ENCODE results near the gene HOOK2.

HOOK2 gene

DNA sequence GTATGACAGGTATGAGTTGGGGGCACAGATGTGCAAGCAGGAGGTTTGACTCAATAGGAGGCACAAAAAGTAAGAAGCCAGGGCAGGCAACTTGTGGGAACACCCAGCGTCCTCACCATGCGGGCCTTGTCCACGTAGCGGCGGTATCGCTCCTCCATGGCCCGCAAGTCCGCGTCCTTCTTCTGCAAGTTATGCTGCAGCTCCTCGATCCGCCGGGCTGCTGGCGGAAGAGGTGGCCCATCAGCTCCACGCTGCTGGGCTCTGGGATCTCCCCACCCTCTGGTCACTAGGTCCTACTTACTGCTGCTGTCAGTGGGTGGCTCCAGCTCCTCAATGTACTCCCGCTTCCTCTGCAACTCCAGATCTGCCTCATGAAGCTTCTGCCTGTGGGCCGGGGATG lies 10.7 kb downstream of the HOOK2 start:
- in situ Hi-C loops (cut with HindIII; ENCODE audit: low pct_ligation_motif_present, low pct_unique_long_range_greater_than_20kb, low sequenced_read_pairs), result no loop called here
- DNase-seq, result no peak

- in situ Hi-C loops (cut with HindIII; ENCODE audit: low pct_ligation_motif_present, low pct_unique_long_range_greater_than_20kb, low sequenced_read_pairs), result no loop called here
- no peak for DNase-seq
These were observed 12.3 kb downstream of the HOOK2 start for GRCh38 chr19:12763100-12763499.

- DNase-seq, result no peak
- in situ Hi-C loops (cut with HindIII; ENCODE audit: low pct_ligation_motif_present, low pct_unique_long_range_greater_than_20kb, low sequenced_read_pairs), result no loop called here
These were observed 15.7 kb downstream of the HOOK2 start for GRCh38 chr19:12759686-12760085.

DNA sequence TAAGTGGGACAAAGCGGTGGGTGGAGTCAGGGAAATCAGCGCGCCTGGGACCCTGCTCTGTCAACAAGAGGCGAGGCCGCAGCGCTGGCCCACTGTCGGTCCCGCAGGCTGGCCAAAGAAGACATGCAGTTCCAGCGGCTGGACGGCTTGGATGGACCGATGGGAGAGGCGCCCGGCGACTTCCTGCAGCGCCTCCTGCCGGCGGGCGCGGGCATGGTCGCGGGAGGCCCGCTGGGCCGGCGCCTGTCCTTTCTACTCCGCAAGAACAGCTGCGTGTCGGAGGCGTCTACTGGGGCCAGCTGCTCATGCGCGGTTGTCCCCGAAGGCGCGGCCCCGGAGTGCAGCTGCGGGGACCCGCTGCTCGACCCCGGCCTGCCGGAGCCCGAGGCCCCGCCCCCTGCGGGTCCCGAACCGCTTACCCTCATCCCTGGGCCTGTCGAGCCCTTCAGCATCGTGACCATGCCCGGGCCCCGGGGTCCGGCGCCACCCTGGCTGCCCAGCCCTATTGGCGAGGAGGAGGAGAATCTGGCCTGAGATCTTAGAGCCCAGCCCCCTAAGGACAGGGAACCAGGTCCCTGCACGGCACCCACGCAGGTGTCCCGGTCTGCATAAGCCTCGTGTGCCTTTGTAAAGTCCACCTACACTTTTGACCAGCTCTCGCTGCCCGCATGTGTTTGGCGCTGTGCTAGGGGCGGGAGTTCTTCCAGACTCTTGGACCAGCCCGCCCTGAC lies 17.6 kb downstream of the HOOK2 start:
- in situ Hi-C loops (cut with HindIII; ENCODE audit: low pct_ligation_motif_present, low pct_unique_long_range_greater_than_20kb, low sequenced_read_pairs), result no loop called here
- peak; percentile 66 for DNase-seq

DNA sequence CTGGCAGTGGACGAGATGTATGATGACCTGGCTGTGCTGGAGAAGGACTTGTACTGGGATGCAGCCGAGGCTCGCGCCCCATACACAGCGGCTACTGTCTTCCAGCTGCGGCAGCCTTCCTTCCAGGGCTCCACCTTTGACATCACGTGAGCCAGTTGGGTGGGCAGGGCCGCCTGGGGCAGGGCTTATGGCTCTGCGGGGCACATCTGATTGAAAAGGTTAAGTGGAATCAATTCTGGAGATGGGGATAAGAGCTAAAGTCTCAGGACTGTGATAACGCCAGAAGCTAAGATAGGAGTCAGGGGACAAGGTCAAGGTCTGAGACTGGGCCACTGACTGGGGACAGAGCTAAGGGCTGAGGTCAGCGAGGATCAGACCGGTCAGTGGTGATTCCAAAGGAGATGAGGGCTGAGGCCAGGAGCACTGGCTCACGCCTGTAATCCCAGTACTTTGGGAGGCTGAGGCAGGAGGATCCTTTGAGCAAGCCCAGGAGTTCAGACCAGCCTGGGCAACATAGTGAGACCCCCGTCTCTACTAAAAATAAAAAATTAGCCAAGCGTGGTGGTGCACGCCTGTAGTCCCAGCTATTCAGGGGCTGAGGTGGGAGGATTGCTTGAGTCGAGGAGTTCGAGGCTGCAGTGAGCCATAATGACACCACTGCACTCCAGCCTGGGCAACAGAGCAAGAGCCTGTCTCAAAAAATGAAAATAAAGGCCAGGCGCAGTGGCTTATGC lies 19.0 kb downstream of the HOOK2 start:
- DNase-seq, result no peak
- in situ Hi-C loops (cut with HindIII; ENCODE audit: low pct_ligation_motif_present, low pct_unique_long_range_greater_than_20kb, low sequenced_read_pairs), result no loop called here

GRCh38 chr19:12754465-12755196 lies 20.7 kb downstream of the HOOK2 start:
- in situ Hi-C loops (cut with HindIII; ENCODE audit: low pct_ligation_motif_present, low pct_unique_long_range_greater_than_20kb, low sequenced_read_pairs), result no loop called here

DNA sequence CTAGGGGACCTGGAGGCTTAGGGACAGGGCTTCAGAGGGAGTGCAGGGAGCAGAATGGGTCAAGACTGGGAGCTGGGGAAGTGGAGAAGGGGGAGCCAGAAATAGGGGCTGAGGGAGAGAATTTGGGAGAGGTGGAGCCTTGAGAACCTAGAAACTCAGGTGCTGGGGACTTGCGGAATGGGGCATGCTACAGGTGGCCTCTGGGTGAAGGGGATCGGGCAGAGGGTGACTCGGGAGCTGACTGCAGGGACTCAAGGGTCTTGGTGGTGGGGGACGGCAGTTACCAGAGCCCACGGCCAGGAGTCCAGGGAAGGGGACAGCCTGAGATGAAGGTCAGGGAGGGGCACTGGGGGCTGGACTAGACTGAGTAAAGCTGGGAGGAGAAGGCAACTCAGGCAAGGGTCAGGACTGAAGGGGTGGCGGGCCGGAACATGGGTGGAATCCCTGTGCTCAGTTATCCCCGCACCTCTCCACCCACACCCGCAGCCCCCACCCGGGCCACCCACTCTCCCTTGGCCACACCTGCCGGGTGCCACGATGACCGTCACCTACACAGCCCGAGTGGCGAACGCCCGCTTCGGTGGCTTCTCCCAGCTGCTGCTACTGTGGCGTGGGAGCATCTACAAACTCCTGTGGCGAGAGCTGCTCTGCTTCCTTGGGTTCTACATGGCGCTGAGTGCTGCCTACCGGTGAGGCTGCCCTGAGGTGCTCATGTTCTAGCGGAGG lies 23.1 kb downstream of the HOOK2 start:
- DNase-seq, result no peak
- in situ Hi-C loops (cut with HindIII; ENCODE audit: low pct_ligation_motif_present, low pct_unique_long_range_greater_than_20kb, low sequenced_read_pairs), result no loop called here

More at GRCh38 chr19:12754465-12755196, 20.7 kb downstream of the HOOK2 start:
- no peak for DNase-seq

DNA sequence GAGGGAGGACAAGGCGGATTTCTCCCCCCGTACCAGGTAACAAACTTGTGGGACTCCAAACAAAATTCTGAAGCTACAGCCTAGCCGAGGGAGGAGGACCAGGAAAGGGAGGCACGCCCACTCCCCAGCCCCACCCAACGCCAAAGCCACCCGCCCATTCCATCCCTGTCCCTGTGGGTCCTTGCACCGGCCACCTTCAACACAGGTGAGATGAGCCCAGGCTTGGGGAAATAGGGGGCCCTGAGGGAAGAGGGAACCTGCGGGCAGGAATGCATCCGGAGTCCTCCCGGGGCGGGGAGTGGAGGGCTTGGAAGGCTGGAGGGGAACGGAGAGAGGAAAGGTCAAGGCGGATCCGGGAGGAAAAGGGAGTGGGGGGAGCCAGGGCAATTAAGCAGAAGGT lies 23.7 kb downstream of the HOOK2 start, which contains the start of gene BEST2:
Gene BEST2, plus strand, starts transcription at position 157 of the 400 bp plus-strand sequence. CDS start 802 bp downstream, outside the sequence.
- DNase-seq, result no peak
- in situ Hi-C loops (cut with HindIII; ENCODE audit: low pct_ligation_motif_present, low pct_unique_long_range_greater_than_20kb, low sequenced_read_pairs), result no loop called here

DNA sequence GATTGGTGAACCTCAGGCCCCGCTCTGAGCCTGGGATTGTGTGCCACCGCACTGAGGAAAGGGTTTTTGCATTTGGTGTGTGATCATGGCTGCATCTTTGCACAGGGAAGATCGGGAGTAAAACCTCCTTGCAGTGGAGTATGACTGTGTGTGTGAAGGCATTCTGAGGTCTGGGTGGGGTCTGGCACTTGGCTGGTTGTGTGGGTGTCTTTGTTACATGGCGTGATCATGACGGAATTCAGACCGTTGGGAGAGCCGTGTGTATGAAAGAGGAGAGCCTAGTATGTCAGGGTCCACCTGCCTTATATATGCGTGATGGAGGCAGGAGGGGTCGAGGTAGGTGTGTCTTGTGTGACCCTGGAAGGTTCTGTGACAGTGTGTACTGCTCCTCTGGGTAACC lies 24.5 kb downstream of the HOOK2 start:
- in situ Hi-C loops (cut with HindIII; ENCODE audit: low pct_ligation_motif_present, low pct_unique_long_range_greater_than_20kb, low sequenced_read_pairs), result no loop called here
- no peak for DNase-seq

DNA sequence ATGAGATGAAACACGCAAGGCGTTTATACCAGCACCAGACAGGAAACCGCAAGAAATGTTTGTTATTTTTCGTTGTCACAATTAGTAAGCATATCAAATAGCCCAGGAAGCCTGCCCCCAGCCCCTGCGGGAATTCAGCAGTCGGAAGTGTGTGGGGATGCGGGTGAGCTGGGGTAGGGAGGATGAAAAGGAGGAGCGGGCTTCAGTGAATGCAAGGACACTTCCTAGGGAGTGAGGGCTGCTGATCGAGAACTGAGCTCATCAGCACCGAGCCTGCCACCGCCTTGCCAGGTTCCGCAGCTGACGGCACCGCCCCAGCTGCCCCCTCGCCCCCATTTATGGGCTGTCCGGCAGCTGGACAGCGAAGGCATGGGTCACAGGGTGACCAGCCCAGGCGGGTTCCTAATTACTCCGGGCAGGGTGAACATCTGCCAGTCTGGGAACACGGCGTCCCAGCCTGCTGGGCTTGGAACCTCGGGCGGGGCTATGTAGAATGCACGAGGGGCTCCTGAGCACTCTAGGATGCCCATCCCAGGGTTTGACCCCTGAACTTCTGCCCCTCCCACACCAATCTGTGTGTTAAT lies 25.3 kb downstream of the HOOK2 start:
- DNase-seq, result no peak
- in situ Hi-C loops (cut with HindIII; ENCODE audit: low pct_ligation_motif_present, low pct_unique_long_range_greater_than_20kb, low sequenced_read_pairs), result no loop called here

GRCh38 chr19:12748489-12748888 lies 26.9 kb downstream of the HOOK2 start:
- in situ Hi-C loops (cut with HindIII; ENCODE audit: low pct_ligation_motif_present, low pct_unique_long_range_greater_than_20kb, low sequenced_read_pairs), result no loop called here
- DNase-seq, result no peak

DNA sequence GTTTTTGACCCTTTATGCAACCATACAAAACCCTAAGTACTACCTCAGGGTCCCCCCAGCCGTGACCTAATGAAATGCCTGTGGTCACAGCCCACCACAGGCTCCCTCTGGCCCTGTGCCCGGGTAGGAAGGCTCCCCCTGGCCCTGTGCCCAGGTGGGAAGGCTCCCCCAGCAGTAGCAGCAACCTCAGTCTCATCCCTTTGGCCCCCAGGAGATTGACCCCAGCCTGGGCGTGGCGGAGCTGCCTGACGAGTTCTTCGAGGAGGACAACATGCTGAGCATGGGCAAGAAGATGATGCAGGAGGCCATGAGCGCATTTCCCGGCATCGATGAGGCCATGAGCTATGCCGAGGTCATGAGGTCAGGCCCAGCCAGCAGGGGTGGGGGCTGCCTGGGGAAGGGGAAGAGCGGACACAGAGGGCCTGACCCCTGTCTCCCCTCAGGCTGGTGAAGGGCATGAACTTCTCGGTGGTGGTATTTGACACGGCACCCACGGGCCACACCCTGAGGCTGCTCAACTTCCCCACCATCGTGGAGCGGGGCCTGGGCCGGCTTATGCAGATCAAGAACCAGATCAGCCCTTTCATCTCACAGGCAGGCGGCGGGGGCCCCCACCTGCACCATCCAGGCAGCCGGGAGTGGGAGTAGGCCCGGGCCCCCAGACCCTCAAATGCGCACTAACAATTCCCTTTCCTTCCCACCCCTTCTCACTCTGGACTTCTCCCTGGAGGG lies 30.0 kb downstream of the HOOK2 start:
- DNase-seq, result peak; percentile 29
- in situ Hi-C loops (cut with HindIII; ENCODE audit: low pct_ligation_motif_present, low pct_unique_long_range_greater_than_20kb, low sequenced_read_pairs), result no loop called here

GRCh38 chr19:12737835-12738351 lies 37.5 kb downstream of the HOOK2 start:
- in situ Hi-C loops (cut with HindIII; ENCODE audit: low pct_ligation_motif_present, low pct_unique_long_range_greater_than_20kb, low sequenced_read_pairs), result no loop called here
- no peak for DNase-seq

DNA sequence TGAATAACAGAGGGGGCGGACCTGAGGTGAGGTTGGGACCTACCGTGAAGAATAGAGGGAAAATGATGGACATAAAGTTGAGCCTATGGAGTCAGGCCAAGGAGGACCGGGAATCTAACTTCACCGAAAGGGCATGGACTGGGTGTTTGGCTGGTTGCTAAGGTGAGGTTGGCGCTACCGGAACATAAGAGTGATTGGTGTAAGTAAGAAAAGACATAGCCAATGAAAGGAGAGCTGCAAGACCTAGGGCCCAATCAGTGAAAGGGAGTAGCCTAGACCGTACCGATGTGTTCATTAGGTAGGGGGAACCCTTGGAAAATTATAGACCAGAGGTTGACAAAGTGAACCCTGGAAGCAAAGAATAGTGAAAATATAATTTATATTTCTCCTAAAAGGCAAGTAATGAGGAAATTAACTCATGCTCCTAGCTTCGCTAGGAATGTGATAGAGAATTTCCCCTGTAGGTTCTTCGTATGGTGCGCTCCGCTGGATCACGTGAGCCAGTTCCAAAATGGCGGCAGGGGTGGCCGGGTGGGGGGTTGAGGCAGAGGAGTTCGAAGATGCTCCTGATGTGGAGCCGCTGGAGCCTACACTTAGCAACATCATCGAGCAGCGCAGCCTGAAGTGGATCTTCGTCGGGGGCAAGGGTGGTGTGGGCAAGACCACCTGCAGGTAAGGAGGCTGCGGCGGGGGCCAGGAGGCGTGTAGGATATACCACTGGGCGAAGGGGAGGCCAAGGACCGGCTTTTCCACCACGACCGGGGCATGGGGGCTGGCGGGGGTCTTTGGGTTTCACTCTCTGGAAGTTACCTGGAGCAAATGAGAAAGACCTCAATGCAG lies 38.1 kb downstream of the HOOK2 start, which contains the start of gene GET3:
Gene GET3, plus strand, starts transcription at position 503 of the 840 bp plus-strand sequence. Its CDS starts 9 bp downstream, at position 512.
- in situ Hi-C loops (cut with HindIII; ENCODE audit: low pct_ligation_motif_present, low pct_unique_long_range_greater_than_20kb, low sequenced_read_pairs), result no loop called here

DNA sequence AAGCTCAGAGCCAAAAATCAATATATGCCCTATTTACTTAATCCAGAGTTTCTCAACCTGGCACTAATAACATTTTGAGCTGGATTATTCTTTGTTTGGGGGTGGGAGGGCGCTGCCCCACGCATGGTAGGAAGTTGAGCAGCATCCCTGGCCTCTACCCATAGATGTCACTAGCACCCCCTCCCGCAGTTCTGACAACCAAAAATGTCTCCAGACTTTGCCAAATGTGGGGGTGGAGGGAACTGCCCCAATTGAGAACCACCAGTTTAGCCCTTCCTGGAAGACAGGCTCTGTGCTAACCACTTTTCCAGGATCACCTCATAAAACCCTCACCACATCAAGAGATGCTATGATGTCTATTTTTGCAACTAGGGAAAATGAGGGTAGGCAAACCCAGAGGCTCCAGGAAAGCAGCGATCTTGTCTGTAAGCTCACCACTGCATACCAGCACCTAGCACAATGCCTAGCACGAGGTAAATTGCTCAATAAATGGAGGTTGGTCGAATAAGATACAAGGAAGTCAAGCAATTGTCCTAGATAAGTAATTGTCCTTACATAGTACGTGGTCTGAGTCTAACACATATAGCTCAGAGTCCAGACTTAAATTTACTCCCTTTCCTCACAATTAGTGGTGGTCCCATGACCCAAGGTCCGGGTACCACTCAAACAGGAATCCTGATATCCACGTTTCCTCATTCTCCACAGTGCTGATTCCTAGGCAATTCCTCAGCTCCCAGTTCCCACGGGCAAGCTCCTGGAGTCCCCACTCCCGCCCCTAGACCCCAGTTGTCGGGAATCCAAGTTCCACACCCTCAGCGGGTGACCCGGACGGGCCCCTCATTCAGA lies 41.8 kb downstream of the HOOK2 start:
- DNase-seq, result peak; percentile 34
- in situ Hi-C loops (cut with HindIII; ENCODE audit: low pct_ligation_motif_present, low pct_unique_long_range_greater_than_20kb, low sequenced_read_pairs), result no loop called here

More for the DNA sequence above, 38.1 kb downstream of the HOOK2 start, which contains the start of gene GET3:
- DNase-seq, result peak; percentile 99

GRCh38 chr19:12731337-12731736 lies 44.0 kb downstream of the HOOK2 start:
- no peak for DNase-seq
- in situ Hi-C loops (cut with HindIII; ENCODE audit: low pct_ligation_motif_present, low pct_unique_long_range_greater_than_20kb, low sequenced_read_pairs), result no loop called here

Data from ACHN (cell line).